Natural killer cell (primary cell): ENCODE measurements around the gene NFATC2IP. TPM values are rescaled to one million over a fixed set of nuclear protein-coding genes. Genes with fewer than 3 reads are reported as not detected.
"Not testable (repeated sequence)": the region's sequence is repeated elsewhere in the genome, so short reads cannot be mapped to it uniquely, and the experiment has no call there.

ENCODE experiments used
- ATAC-seq, 3 donors: fragments of 150-1000 bp in 2 of 3; fragments of 200-7000 bp in 1 of 3; cut with Tn5 transposase; 1 replicate in 1 of 3; 2 replicates in 2 of 3; pipeline ENCODE4 v1.10.0; 2021; ENCODE audit warnings: mild to moderate bottlenecking in 2 of 3, moderate library complexity in 2 of 3
- DNase-seq, 2 donors: peaks; one replicate each; pipeline versions ENCODE4 v3.0.0 to v3.0.0-alpha.2; 2013 to 2021; ENCODE audit warnings: mixed read lengths in 1 of 2
- H3K27ac ChIP-seq: one replicate; pipeline ENCODE4 v1.5.1; 2013; ENCODE audit warnings: mild to moderate bottlenecking, low read length
- H3K27me3 ChIP-seq: one replicate; pipeline ENCODE4 v1.6.1; 2013; ENCODE audit warnings: low read length; ENCODE audit not compliant: control insufficient read depth, insufficient read depth
- H3K36me3 ChIP-seq: one replicate; pipeline ENCODE4 v1.6.1; 2013; ENCODE audit warnings: low read length; ENCODE audit not compliant: control insufficient read depth, insufficient read depth
- H3K4me1 ChIP-seq: one replicate; pipeline ENCODE4 v1.6.1; 2013; ENCODE audit warnings: low read length; ENCODE audit not compliant: control insufficient read depth, insufficient read depth
- H3K4me3 ChIP-seq: one replicate; pipeline ENCODE4 v1.5.1; 2013; ENCODE audit warnings: low read length
- H3K9me3 ChIP-seq: one replicate; pipeline ENCODE4 v1.6.1; 2013; ENCODE audit warnings: low read length; ENCODE audit not compliant: control insufficient read depth, insufficient read depth
- H3K27ac Mint-ChIP-seq, 2 donors: one replicate each; pipeline ENCODE4 v1.8.0; 2022; ENCODE audit warnings: mild to moderate bottlenecking in 2 of 2, mixed read lengths in 2 of 2, moderate library complexity in 1 of 2
- H3K27me3 Mint-ChIP-seq, 2 donors: one replicate each; pipeline ENCODE4 v1.8.0; 2022; ENCODE audit warnings: low read depth in 2 of 2, mixed read lengths in 2 of 2
- H3K36me3 Mint-ChIP-seq: one replicate; pipeline ENCODE4 v1.8.0; 2022; ENCODE audit warnings: mixed read lengths
- H3K4me1 Mint-ChIP-seq, 2 donors: one replicate each; pipeline ENCODE4 v1.8.0; 2022; ENCODE audit warnings: mixed read lengths in 2 of 2
- H3K4me3 Mint-ChIP-seq: one replicate; pipeline ENCODE4 v1.8.0; 2022; ENCODE audit warnings: mild to moderate bottlenecking, moderate library complexity, mixed read lengths
- H3K9me3 Mint-ChIP-seq, 2 donors: one replicate each; pipeline ENCODE4 v1.8.0; 2022; ENCODE audit warnings: mixed read lengths in 2 of 2
- CTCF ChIP-seq: fragments of 200-600 bp; IDR thresholded peaks from one replicate; pipeline ENCODE4 v1.8.0; 2022; ENCODE audit warnings: antibody characterized with exemption
- WGBS: methylation state at CpG from one replicate; pipeline ENCODE4 v1.1.7; 2013; ENCODE audit warnings: missing lambda C conversion rate; ENCODE audit not compliant: insufficient coverage; 5-methylcytosine and 5-hydroxymethylcytosine counted together
- intact Hi-C: fragments of 100-400 bp; cut with micrococcal nuclease; formaldehyde crosslinking; loops from one replicate; pipeline ENCODE4 v1.14.2; 2022
- total RNA-seq, 4 donors: library from RNA; stranded (reverse); fragments of 120-200 nt in 1 of 4; gene quantifications; one replicate each; pipeline versions ENCODE4 v1.2.3 to v1.2.4, GENCODE V29; 2013 to 2022

NFATC2IP gene
- total RNA-seq, 3 donors from 2014 or later (not counting 1 experiment from before 2014, with no cell fraction given) = 87.1 to 132 (median 108) TPM

GRCh38 chr16:28924399-28924761, 26.4 kb upstream of the NFATC2IP start:
- Mint-ChIP-seq H3K27ac (peak overlapping the region; percentile 98 to 99), H3K4me3 (peak overlapping the region; percentile 91), H3K9me3 (no peaks in the 10 kb centered on the region), H3K36me3 (no peaks in the 10 kb centered on the region), H3K27me3 (no peaks in the 10 kb centered on the region), H3K4me1 (peaks cover 26 to 34% of the 10 kb centered on the region in 2 donors)
- TF ChIP-seq CTCF = no peak
- Histone ChIP-seq H3K27ac (peak overlapping the region; percentile 96), H3K4me1 (peaks cover 16% of the 10 kb centered on the region), H3K27me3 (no peaks in the 10 kb centered on the region), H3K4me3 (peak overlapping the region; percentile 65), H3K36me3 (peaks cover 13% of the 10 kb centered on the region), H3K9me3 (no peaks in the 10 kb centered on the region)
- DNase-seq (no peak), ATAC-seq (no peak)
- intact Hi-C loops = loop anchor here (2.0 kb wide), 2 partner anchors 26 to 78 kb away; partner anchors contain the start of genes NFATC2IP and TUFM
- WGBS = 47% methylated on average over 15 of the region's 15 CpGs

- DNase-seq (peak; percentile 95 to 98), ATAC-seq (peak; percentile 81 to 93 (median 85))
- no peaks in the 10 kb centered on the region for H3K27me3 ChIP-seq
- H3K4me3 ChIP-seq = peak within 1 kb of the TSS; percentile 65
- Mint-ChIP-seq H3K27ac (peak within 1 kb of the TSS; percentile 98 to 99), H3K9me3 (no peaks in the 10 kb centered on the region), H3K36me3 (no peaks in the 10 kb centered on the region), H3K4me1 (peaks cover 26 to 34% of the 10 kb centered on the region in 2 donors), H3K27me3 (no peaks in the 10 kb centered on the region), H3K4me3 (peak within 1 kb of the TSS; percentile 98)
- H3K4me1 ChIP-seq = peaks cover 17% of the 10 kb centered on the region
- peaks cover 8% of the 10 kb centered on the region for H3K36me3 ChIP-seq
- under 1% methylated on average over 66 of the region's 66 CpGs for WGBS
- H3K27ac ChIP-seq = peak within 1 kb of the TSS; percentile 96
- intact Hi-C loops = loop anchor here (1.0 to 5.0 kb wide), 7 partner anchors 11 to 103 kb away; partner anchors contain the start of genes ATXN2L, NFATC2IP, SH2B1 and SPNS1
- no peak for TF ChIP-seq CTCF
- H3K9me3 ChIP-seq = no peaks in the 10 kb centered on the region
Observed at GRCh38 chr16:28924762-28925385, 25.9 kb upstream of the NFATC2IP start, which contains the start of gene RABEP2. RABEP2 (minus strand) TSS chr16:28925238; CDS start chr16:28925163, 75 bp downstream.

GRCh38 chr16:28925386-28926228, 25.1 kb upstream of the NFATC2IP start:
- peak overlapping the region; percentile 98 to 99 for H3K27ac Mint-ChIP-seq
- H3K4me1 ChIP-seq = peaks cover 24% of the 10 kb centered on the region
- H3K27me3 Mint-ChIP-seq = no peaks in the 10 kb centered on the region

GRCh38 chr16:28926284-28926683, 24.5 kb upstream of the NFATC2IP start:
- intact Hi-C loops = loop anchor here (5.0 kb wide), 2 partner anchors 64 to 104 kb away; partner anchors contain the start of genes ATXN2L and SH2B1
- H3K4me1 Mint-ChIP-seq = peaks cover 34 to 43% of the 10 kb centered on the region in 2 donors
- peaks cover 31% of the 10 kb centered on the region for H3K4me1 ChIP-seq
- ATAC-seq, H3K9me3 ChIP-seq, H3K27me3 ChIP-seq, H3K36me3 ChIP-seq, H3K36me3 Mint-ChIP-seq, H3K9me3 Mint-ChIP-seq, H3K27me3 Mint-ChIP-seq, DNase-seq: not testable (repeated sequence)
- H3K27ac Mint-ChIP-seq = peak overlapping the region; percentile 98 to 99
- H3K4me3 Mint-ChIP-seq = peak overlapping the region; percentile 98
- WGBS = 100% methylated on average over 1 of the region's 2 CpGs
- H3K27ac ChIP-seq = peak overlapping the region; percentile 96
- peak overlapping the region; percentile 65 for H3K4me3 ChIP-seq

More at GRCh38 chr16:28925386-28926228, 25.1 kb upstream of the NFATC2IP start:
- intact Hi-C loops = loop anchor here (1.0 to 5.0 kb wide), 7 partner anchors 11 to 103 kb away; partner anchors contain the start of genes ATXN2L, NFATC2IP, SH2B1 and SPNS1
- Histone ChIP-seq H3K36me3 (peaks cover 8% of the 10 kb centered on the region), H3K9me3 (no peaks in the 10 kb centered on the region), H3K27ac (peak overlapping the region; percentile 96), H3K4me3 (peak overlapping the region; percentile 65), H3K27me3 (no peaks in the 10 kb centered on the region)
- 1% methylated on average over 46 of the region's 48 CpGs for WGBS
- Mint-ChIP-seq H3K4me1 (peaks cover 32 to 41% of the 10 kb centered on the region in 2 donors), H3K36me3 (no peaks in the 10 kb centered on the region), H3K9me3 (no peaks in the 10 kb centered on the region), H3K4me3 (peak overlapping the region; percentile 98)
- ATAC-seq (peak; percentile 73 to 86 (median 76)), DNase-seq (peak; percentile 83 to 91)
- TF ChIP-seq CTCF = no peak
